ENCODE data around the gene SDHD. TPM values are rescaled to one million over a fixed set of nuclear protein-coding genes. Genes with fewer than 3 reads are reported as not detected.

Gene SDHD
- total RNA-seq, 1 experiment from 2014 or later: 79.6 TPM

DNA sequence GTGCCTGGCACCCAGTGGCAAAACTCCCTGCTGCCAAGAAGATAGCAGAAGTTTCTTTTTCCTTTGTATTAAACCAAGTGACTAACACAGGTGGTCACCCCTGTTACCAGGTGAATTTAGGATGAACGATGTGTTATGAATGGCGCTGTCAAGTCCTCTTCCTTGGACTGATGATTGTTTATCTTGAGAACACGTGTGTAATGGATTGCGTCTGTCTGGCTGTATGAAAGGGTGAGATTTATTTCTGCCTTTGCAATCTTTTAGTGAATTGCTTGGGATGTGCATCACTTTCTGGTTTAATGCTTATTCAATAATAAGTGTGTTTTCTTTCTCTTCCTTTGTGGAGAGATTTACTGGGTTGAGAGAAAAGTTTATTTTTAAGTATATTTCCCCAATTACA, 36.5 kb downstream of the SDHD start:
- no peaks in the 10 kb centered on the region for H3K23me2 ChIP-seq (ENCODE audit: insufficient read length, low read depth, low read length, poor library complexity, severe bottlenecking)
- no peaks in the 10 kb centered on the region for H3K79me1 ChIP-seq (ENCODE audit: insufficient read depth, low read depth, low read length, poor library complexity, severe bottlenecking)
- H3K27me3 ChIP-seq (ENCODE audit: insufficient read depth, low read length): no peaks in the 10 kb centered on the region
- no peak overlapping the region for H4K91ac ChIP-seq (ENCODE audit: insufficient read length, low read depth, low read length)
- H2BK15ac ChIP-seq (ENCODE audit: low read depth, low read length): no peak overlapping the region
- no peaks in the 10 kb centered on the region for H3K79me2 ChIP-seq (ENCODE audit: insufficient read depth, low read length)
- H3K9me3 ChIP-seq (ENCODE audit: control insufficient read depth, low read depth, low read length): no peaks in the 10 kb centered on the region
- no peak overlapping the region for H3K23ac ChIP-seq (ENCODE audit: insufficient read length, low read depth, low read length)
- no peaks in the 10 kb centered on the region for H3K27me3 Mint-ChIP-seq (ENCODE audit: low read depth)
- no peak overlapping the region for H2BK20ac ChIP-seq (ENCODE audit: low read depth, low read length, poor library complexity, severe bottlenecking)
- no peaks in the 10 kb centered on the region for H4K20me1 ChIP-seq (ENCODE audit: control insufficient read depth, insufficient read depth, insufficient read length)
- H2BK12ac ChIP-seq (ENCODE audit: insufficient read length, low read depth, low read length): no peak overlapping the region
- H3K56ac ChIP-seq (ENCODE audit: insufficient read length, low read depth, low read length): no peak overlapping the region
- H3K27ac ChIP-seq (ENCODE audit: insufficient read length, low read depth, low read length): no peak overlapping the region
- H4K8ac ChIP-seq (replicated peaks; ENCODE audit: insufficient read length, low read depth, low read length): no peak overlapping the region
- no peak for DNase-seq
- no peaks in the 10 kb centered on the region for H3K36me3 Mint-ChIP-seq (ENCODE audit: insufficient read depth in 1 of 3, low read depth in 3 of 3)
- H2BK120ac ChIP-seq (ENCODE audit: low read depth, low read length, poor library complexity, severe bottlenecking): no peak overlapping the region
- TF ChIP-seq, protein P1, sequence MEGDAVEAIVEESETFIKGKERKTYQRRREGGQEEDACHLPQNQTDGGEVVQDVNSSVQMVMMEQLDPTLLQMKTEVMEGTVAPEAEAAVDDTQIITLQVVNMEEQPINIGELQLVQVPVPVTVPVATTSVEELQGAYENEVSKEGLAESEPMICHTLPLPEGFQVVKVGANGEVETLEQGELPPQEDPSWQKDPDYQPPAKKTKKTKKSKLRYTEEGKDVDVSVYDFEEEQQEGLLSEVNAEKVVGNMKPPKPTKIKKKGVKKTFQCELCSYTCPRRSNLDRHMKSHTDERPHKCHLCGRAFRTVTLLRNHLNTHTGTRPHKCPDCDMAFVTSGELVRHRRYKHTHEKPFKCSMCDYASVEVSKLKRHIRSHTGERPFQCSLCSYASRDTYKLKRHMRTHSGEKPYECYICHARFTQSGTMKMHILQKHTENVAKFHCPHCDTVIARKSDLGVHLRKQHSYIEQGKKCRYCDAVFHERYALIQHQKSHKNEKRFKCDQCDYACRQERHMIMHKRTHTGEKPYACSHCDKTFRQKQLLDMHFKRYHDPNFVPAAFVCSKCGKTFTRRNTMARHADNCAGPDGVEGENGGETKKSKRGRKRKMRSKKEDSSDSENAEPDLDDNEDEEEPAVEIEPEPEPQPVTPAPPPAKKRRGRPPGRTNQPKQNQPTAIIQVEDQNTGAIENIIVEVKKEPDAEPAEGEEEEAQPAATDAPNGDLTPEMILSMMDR (conservative IDR thresholded peaks at IDR 0.05): no peak
- H3K14ac ChIP-seq (ENCODE audit: insufficient read depth, low read length): no peak overlapping the region
- no peak overlapping the region for H3K18ac ChIP-seq (ENCODE audit: insufficient read length, low read depth, low read length)
- no CpG with 5 or more reads among the region's 4 CpGs for WGBS (ENCODE audit: extremely low coverage, insufficient read length, low lambda C conversion rate)
- no peak overlapping the region for H2AFZ ChIP-seq (ENCODE audit: low read length)
- H3K4me2 ChIP-seq (ENCODE audit: insufficient read depth, insufficient read length, low read length): no peak overlapping the region
- H3K4me3 Mint-ChIP-seq: no peak overlapping the region
- H3K4me1 Mint-ChIP-seq: no peaks in the 10 kb centered on the region
- H3K4ac ChIP-seq (ENCODE audit: low read depth, low read length): no peak overlapping the region
- peaks cover 0 to 3% of the 10 kb centered on the region in 2 experiments; a peak in 2 of 5 replicates for H3K9me3 Mint-ChIP-seq
- no peak overlapping the region for H3K9ac ChIP-seq (ENCODE audit: extremely low read depth, insufficient read length, low read length)
- H4K5ac ChIP-seq (ENCODE audit: insufficient read length, low read depth, low read length): no peak overlapping the region
- H3K27ac Mint-ChIP-seq: no peak overlapping the region
- H2AK5ac ChIP-seq (ENCODE audit: insufficient read length, low read length): no peak overlapping the region
- no peak overlapping the region for H2BK5ac ChIP-seq (ENCODE audit: insufficient read length, low read length)
- H3K4me1 ChIP-seq (ENCODE audit: insufficient read depth, low read length): no peaks in the 10 kb centered on the region
- H3T11ph ChIP-seq (ENCODE audit: low read length): no peak overlapping the region
